ENCODE measurements around the gene ANKRD28. TPM values are rescaled to one million over a fixed set of nuclear protein-coding genes. Genes with fewer than 3 reads are reported as not detected.

Gene ANKRD28
- total and polyA plus RNA-seq, 2 of the 8 experiments (the other 6 are each of a cell fraction or from before 2014, with no cell fraction given): 39.1 to 61.7 TPM

GRCh38 chr3:15633766-15634598 is 163.8 kb downstream of the ANKRD28 start (continued):
- TF ChIP-seq CHD7 (IDR thresholded peaks at IDR 0.05; ENCODE audit: insufficient replicate concordance, low read length) (no peak), BRCA1 (IDR thresholded peaks at IDR 0.05; ENCODE audit: low read depth, low read length) (no peak), POLR2A (IDR thresholded peaks at IDR 0.05; ENCODE audit: control extremely low read depth in 1 of 2, low read depth in 2 of 2, low read length in 2 of 2) (no peak), NANOG (IDR thresholded peaks at IDR 0.05; ENCODE audit: insufficient read depth, low read depth, low read length, poor library complexity, severe bottlenecking) (no peak), PHF8 (conservative IDR thresholded peaks at IDR 0.05; ENCODE audit: low read depth, low read length) (no peak), ZNF274 (IDR thresholded peaks at IDR 0.05; ENCODE audit: borderline replicate concordance, extremely low read depth, low read length) (no peak), EGR1 (IDR thresholded peaks at IDR 0.05; ENCODE audit: borderline replicate concordance, low read depth, low read length) (no peak), SP4 (IDR thresholded peaks at IDR 0.05; ENCODE audit: low read length) (no peak), BCL11A (IDR thresholded peaks at IDR 0.05; ENCODE audit: low read depth in 2 of 2, low read length in 2 of 2) (no peak)
- TF ChIP-seq, protein P1, sequence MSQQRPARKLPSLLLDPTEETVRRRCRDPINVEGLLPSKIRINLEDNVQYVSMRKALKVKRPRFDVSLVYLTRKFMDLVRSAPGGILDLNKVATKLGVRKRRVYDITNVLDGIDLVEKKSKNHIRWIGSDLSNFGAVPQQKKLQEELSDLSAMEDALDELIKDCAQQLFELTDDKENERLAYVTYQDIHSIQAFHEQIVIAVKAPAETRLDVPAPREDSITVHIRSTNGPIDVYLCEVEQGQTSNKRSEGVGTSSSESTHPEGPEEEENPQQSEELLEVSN (IDR thresholded peaks at IDR 0.05): no peak
